Spinal cord (tissue), 10 donors: ENCODE results near the gene TENT5C. TPM values are rescaled to one million over a fixed set of nuclear protein-coding genes. Genes with fewer than 3 reads are reported as not detected.

Experiments
- DNase-seq, 6 donors: peaks; one replicate each; pipeline versions ENCODE4 v3.0.0 to v3.0.0-alpha.2; 2013 to 2015; ENCODE audit warnings: low spot score in 6 of 6, low read depth in 4 of 6
- H3K27ac ChIP-seq: one replicate; pipeline ENCODE4 v1.5.1; 2013; ENCODE audit warnings: low read depth, low read length, control low read depth
- H3K27me3 ChIP-seq: one replicate; pipeline ENCODE4 v1.6.1; 2013; ENCODE audit warnings: low read length; ENCODE audit not compliant: control insufficient read depth, insufficient read depth
- H3K36me3 ChIP-seq: one replicate; pipeline ENCODE4 v1.6.1; 2013; ENCODE audit warnings: low read length; ENCODE audit not compliant: control insufficient read depth, insufficient read depth
- H3K4me1 ChIP-seq: one replicate; pipeline ENCODE4 v1.6.1; 2013; ENCODE audit warnings: low read length; ENCODE audit not compliant: control insufficient read depth, insufficient read depth
- H3K4me3 ChIP-seq: one replicate; pipeline ENCODE4 v1.5.1; 2013; ENCODE audit warnings: low read depth, low read length, control low read depth
- H3K9me3 ChIP-seq: one replicate; pipeline ENCODE4 v1.6.1; 2013; ENCODE audit warnings: low read length; ENCODE audit not compliant: control insufficient read depth, insufficient read depth
- WGBS: methylation state at CpG from one replicate; pipeline ENCODE4 v1.1.5; 2013; ENCODE audit warnings: missing lambda C conversion rate; ENCODE audit not compliant: insufficient coverage; 5-methylcytosine and 5-hydroxymethylcytosine counted together
- polyA plus RNA-seq, 2 donors: library from polyadenylated mRNA; unstranded; fragments of 120-200 nt; gene quantifications; one replicate each; pipeline ENCODE4 v1.2.1, GENCODE V29; 2013; ENCODE audit not compliant: insufficient read length in 2 of 2
- total RNA-seq, 2 donors: library from RNA; depleted of rRNA in 1 of 2; stranded (reverse); fragments of 120-200 nt in 1 of 2; fragments of >200 nt in 1 of 2; gene quantifications; one replicate each; pipeline versions ENCODE4 v1.2.3 to v1.2.4, GENCODE V29; 2013 to 2014
- donor health status: healthy.

TENT5C gene
- total and polyA plus RNA-seq, 4 donors: 2.0 to 42.1 (median 8.8) TPM

DNA sequence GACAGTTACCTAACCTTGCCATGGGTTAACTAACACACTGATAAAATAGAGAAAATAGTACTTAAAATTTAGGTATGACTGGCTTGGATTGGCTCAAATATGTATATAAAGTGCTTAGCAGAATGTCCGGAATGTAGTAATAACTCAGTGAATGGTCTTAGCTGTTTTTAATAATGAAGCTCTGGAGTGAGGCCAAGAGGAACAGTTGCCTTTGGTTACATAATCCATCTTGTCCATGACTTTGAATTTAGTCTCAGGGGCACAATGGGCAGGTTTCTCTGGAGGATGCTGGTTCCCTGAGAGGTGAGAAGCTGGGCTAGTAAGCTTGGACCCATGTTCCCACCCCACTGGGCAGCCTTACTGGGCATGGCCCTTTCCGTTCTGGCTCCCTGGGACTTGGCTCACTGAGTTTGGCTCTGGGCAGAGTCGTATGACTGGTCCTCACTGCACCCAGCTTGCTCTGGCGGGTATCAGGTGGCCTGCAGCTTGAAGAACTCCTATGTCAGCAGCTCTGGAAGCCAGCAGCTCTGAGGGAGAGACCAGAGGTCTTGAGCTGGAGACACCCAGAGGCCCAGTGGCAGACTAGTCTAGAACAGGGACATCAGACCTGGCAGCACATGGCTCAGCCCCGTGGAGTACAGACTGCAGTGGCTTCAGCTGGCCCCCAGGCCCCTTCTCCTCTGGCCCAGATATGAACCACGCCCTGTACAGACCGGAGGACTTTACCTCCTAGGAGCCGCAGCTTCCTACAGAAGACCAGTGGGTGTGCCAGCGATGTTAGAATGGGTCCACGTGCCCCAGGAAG is 40.4 kb downstream of the TENT5C start:
- Histone ChIP-seq H3K9me3 (no peaks in the 10 kb centered on the region), H3K36me3 (no peaks in the 10 kb centered on the region), H3K27ac (no peak overlapping the region), H3K27me3 (no peaks in the 10 kb centered on the region), H3K4me1 (no peaks in the 10 kb centered on the region), H3K4me3 (no peak overlapping the region)
- 85% methylated on average over 10 of the region's 10 CpGs for WGBS
- DNase-seq: peak in 1 of 6 donors; percentile 10

- Histone ChIP-seq H3K4me3 (no peak overlapping the region), H3K36me3 (no peaks in the 10 kb centered on the region), H3K27me3 (no peaks in the 10 kb centered on the region), H3K9me3 (no peaks in the 10 kb centered on the region), H3K4me1 (no peaks in the 10 kb centered on the region), H3K27ac (no peak overlapping the region)
- no peak for DNase-seq
- WGBS: 85% methylated on average over 11 of the region's 12 CpGs
Observed at GRCh38 chr1:117646956-117647355, 41.1 kb downstream of the TENT5C start.

- H3K27me3 ChIP-seq: no peaks in the 10 kb centered on the region
- H3K4me3 ChIP-seq: no peak overlapping the region
- H3K36me3 ChIP-seq: no peaks in the 10 kb centered on the region
- H3K4me1 ChIP-seq: no peaks in the 10 kb centered on the region
- no peak for DNase-seq
- WGBS: no CpG with 5 or more reads among the region's 2 CpGs
- no peak overlapping the region for H3K27ac ChIP-seq
- H3K9me3 ChIP-seq: no peaks in the 10 kb centered on the region
Observed at GRCh38 chr1:117648015-117648414, 42.2 kb downstream of the TENT5C start.

DNA sequence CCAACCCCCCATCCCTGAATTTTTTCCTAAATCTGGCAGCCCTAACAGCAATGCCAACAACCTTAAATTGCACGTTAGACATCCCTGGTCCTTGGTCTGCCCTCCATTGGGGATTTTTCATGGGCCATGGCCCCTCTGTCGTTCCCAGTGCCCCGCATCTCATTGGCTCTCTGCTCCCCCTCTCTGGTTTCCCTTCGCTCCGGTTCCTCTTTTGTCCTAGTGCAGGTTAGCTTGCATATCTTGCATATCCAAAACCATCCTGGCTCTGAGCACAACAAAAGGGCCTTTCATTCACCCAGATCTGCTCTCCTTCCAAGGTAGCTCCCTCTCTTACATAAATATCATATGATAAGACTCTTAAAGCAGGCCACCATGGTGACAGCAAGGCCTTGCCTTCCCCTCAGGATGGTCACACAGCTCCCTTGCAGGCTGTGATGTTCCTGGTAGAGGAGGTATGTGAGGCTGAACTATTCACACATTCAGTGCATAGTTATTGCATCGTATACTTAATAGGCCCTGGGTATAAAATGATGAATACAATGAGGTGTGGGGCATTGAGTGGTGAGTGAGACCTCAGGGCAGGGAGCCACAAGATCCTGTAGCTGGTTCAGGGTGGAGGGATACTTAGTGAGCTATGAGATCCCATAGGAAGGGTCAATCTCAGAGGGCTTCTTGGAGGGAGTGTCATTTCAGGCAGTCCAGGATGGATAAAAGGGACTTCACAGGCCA is 45.2 kb downstream of the TENT5C start:
- Histone ChIP-seq H3K4me1 (no peaks in the 10 kb centered on the region), H3K27ac (no peak overlapping the region), H3K36me3 (no peaks in the 10 kb centered on the region), H3K27me3 (no peaks in the 10 kb centered on the region), H3K9me3 (no peaks in the 10 kb centered on the region), H3K4me3 (no peak overlapping the region)
- no peak for DNase-seq
- WGBS: 72% methylated on average over 6 of the region's 6 CpGs

- no peak overlapping the region for H3K27ac ChIP-seq
- H3K4me3 ChIP-seq: no peak overlapping the region
- 100% methylated on average over 4 of the region's 4 CpGs for WGBS
- H3K9me3 ChIP-seq: no peaks in the 10 kb centered on the region
- no peaks in the 10 kb centered on the region for H3K4me1 ChIP-seq
- no peak for DNase-seq
- H3K36me3 ChIP-seq: no peaks in the 10 kb centered on the region
- H3K27me3 ChIP-seq: no peaks in the 10 kb centered on the region
Observed at GRCh38 chr1:117651616-117652015, 45.8 kb downstream of the TENT5C start.

DNA sequence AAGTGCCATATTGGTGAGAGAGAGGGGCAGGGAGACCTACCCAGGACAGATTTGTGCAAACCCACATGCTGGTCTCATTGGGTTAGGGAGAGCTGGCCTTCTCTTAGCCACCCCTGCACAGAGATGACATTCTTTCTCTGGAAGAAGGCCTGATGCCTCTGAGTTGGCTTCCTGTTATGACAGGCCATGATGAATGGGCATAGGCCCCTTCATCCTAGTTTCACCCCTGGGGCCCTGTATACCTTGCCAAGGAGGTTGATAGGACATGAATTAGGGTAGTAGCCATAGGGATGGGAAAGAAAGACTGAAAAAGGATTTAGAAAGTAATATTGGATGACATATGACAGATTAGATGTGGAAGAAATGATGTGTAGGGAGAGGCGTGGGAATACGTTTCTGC is 46.6 kb downstream of the TENT5C start:
- Histone ChIP-seq H3K4me3 (no peak overlapping the region), H3K36me3 (no peaks in the 10 kb centered on the region), H3K27ac (no peak overlapping the region), H3K4me1 (no peaks in the 10 kb centered on the region), H3K27me3 (no peaks in the 10 kb centered on the region), H3K9me3 (no peaks in the 10 kb centered on the region)
- no peak for DNase-seq
- WGBS: 91% methylated on average over 2 of the region's 2 CpGs

GRCh38 chr1:117653195-117653594 is 47.3 kb downstream of the TENT5C start:
- H3K4me3 ChIP-seq: no peak overlapping the region
- no peaks in the 10 kb centered on the region for H3K36me3 ChIP-seq
- no peak overlapping the region for H3K27ac ChIP-seq
- no peaks in the 10 kb centered on the region for H3K9me3 ChIP-seq
- no peaks in the 10 kb centered on the region for H3K4me1 ChIP-seq
- no peak for DNase-seq
- H3K27me3 ChIP-seq: no peaks in the 10 kb centered on the region
- 97% methylated on average over 3 of the region's 4 CpGs for WGBS

GRCh38 chr1:117653732-117654492 is 48.1 kb downstream of the TENT5C start:
- no peak overlapping the region for H3K27ac ChIP-seq
- no peaks in the 10 kb centered on the region for H3K36me3 ChIP-seq
- H3K9me3 ChIP-seq: no peaks in the 10 kb centered on the region
- H3K27me3 ChIP-seq: no peaks in the 10 kb centered on the region
- DNase-seq: no peak
- no peak overlapping the region for H3K4me3 ChIP-seq
- H3K4me1 ChIP-seq: no peaks in the 10 kb centered on the region
- WGBS: 64% methylated on average over 3 of the region's 11 CpGs

DNA sequence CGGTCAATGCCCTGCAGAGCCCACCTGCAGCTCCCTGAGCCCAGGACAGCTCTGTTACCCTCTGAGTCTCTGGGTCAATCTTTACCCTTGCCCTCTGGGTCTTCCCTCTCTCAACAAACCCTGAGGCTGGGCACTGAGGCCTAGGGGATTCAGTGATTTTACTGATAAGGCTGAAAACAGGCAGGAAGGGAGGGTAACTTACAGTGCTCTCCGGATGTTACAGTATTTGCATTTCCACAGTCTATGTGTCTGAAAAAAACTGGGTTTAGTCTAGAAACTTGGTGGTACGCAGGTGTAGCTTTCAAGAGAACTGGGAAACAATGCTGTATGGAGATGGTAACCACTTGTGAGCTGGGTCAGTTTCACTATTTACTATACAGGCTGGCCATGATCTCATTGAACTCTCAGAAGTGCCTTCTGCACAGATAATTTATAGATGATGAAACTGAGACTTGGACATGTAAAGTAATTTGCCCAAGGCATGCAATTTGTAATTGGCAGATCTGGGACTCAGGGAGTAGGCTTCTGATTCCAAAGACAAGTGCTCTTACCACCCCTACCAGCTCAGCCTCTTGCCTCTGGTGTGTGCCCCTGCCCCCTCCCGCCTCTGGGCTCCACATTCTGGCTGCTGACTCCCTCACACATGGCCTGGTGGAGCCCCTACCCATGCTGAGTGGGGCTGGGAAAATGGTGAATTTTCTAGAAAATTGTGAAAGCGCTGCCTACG is 48.8 kb downstream of the TENT5C start:
- no peaks in the 10 kb centered on the region for H3K27me3 ChIP-seq
- no peak overlapping the region for H3K4me3 ChIP-seq
- H3K36me3 ChIP-seq: no peaks in the 10 kb centered on the region
- H3K27ac ChIP-seq: no peak overlapping the region
- H3K4me1 ChIP-seq: no peaks in the 10 kb centered on the region
- no peak for DNase-seq
- no peaks in the 10 kb centered on the region for H3K9me3 ChIP-seq
- 82% methylated on average over 4 of the region's 6 CpGs for WGBS
